Retinal pigment epithelial cell (primary cell): Measurements from ENCODE around the gene C14orf119.

ENCODE experiments used
- DNase-seq: peaks from one replicate; pipeline ENCODE4 v3.0.0-alpha.2; 2010; ENCODE audit warnings: low read depth
- H3K4me3 ChIP-seq: 2 replicates; pipeline ENCODE4 v1.5.1; 2011; ENCODE audit warnings: mild to moderate bottlenecking, low read length, control low read depth, moderate library complexity
- TF ChIP-seq, protein P1 (sequence below): conservative IDR thresholded peaks from 2 replicates; pipeline ENCODE4 v1.5.1; 2011; ENCODE audit warnings: low read depth, low read length, control low read depth, inconsistent platforms

C14orf119 gene

DNA sequence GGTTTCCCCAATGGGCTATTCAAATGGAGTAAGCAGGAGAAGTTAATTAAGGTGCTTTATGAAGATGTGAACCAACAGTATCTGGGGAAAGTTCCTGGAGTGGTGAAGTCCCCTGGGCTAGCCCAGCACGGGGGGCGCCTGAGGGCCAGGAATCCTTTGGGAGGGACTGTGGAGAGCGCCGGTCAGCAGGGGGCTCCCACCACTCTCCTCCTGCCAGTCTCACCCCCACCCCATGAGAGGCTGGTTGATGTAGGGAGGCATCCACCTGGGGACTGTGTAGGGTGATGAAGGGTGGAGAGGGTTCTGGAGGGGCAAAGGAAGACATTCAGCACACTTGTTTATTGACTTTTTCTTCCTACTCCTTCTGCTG, 19.3 kb downstream of the C14orf119 start:
- TF ChIP-seq, protein P1, sequence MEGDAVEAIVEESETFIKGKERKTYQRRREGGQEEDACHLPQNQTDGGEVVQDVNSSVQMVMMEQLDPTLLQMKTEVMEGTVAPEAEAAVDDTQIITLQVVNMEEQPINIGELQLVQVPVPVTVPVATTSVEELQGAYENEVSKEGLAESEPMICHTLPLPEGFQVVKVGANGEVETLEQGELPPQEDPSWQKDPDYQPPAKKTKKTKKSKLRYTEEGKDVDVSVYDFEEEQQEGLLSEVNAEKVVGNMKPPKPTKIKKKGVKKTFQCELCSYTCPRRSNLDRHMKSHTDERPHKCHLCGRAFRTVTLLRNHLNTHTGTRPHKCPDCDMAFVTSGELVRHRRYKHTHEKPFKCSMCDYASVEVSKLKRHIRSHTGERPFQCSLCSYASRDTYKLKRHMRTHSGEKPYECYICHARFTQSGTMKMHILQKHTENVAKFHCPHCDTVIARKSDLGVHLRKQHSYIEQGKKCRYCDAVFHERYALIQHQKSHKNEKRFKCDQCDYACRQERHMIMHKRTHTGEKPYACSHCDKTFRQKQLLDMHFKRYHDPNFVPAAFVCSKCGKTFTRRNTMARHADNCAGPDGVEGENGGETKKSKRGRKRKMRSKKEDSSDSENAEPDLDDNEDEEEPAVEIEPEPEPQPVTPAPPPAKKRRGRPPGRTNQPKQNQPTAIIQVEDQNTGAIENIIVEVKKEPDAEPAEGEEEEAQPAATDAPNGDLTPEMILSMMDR: peak; percentile 16
- no peak for DNase-seq
- H3K4me3 ChIP-seq: no peak overlapping the region

DNA sequence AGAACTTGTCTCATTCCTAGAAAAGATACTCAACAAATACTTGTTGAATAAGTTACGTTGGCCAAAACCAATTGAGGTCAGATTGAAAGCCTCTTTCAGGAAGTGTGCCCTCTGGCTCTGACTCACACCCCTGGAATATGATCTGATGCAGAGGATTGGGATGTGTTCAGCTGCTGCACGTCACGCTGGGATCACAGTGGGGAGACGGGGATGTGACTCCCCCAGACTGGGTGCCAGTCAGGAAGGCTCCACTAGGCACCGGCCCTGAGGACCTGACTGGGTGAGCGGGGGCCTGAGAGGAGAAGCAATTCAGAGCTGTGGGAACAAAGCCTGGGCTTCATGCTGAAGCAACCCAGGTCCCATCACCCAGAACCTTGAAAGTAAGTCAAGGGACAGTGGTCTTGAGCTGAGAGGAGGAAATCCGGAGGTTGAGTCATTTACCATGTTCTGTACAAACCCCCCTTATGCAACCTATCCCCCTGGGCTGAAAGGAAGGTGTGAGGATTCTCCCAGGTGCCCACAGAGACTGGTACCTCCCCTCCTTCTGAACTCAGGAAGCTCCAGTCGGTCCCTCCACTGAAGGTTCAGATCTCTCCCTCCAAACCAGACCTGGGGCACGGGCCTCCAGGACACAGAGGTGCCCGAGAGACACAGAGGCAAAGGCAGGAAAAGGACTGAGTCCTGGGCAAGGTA, 19.9 kb downstream of the C14orf119 start:
- no peak overlapping the region for H3K4me3 ChIP-seq
- peak; percentile 91 for DNase-seq
- TF ChIP-seq, protein P1: no peak

DNA sequence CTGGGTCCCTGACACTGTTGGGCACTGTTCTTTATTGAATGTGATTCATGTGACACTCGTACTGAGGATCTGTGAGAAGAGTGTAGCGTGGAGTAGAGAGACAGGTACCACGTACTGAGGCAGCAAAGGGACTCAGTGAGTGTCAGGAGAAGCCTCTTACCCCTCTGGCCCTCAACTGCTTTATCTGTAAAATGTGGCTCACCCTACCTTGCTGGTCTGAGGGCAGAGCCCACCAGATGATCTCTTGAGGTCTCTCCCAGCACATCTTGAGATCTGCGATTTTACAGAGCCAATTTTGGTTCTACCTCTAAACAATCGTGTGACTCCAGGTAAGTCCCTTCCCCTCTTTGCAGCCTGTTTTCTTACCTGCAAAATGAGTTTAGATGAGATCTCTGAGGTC, 20.6 kb downstream of the C14orf119 start:
- DNase-seq: no peak
- H3K4me3 ChIP-seq: no peak overlapping the region
- TF ChIP-seq, protein P1: no peak

DNA sequence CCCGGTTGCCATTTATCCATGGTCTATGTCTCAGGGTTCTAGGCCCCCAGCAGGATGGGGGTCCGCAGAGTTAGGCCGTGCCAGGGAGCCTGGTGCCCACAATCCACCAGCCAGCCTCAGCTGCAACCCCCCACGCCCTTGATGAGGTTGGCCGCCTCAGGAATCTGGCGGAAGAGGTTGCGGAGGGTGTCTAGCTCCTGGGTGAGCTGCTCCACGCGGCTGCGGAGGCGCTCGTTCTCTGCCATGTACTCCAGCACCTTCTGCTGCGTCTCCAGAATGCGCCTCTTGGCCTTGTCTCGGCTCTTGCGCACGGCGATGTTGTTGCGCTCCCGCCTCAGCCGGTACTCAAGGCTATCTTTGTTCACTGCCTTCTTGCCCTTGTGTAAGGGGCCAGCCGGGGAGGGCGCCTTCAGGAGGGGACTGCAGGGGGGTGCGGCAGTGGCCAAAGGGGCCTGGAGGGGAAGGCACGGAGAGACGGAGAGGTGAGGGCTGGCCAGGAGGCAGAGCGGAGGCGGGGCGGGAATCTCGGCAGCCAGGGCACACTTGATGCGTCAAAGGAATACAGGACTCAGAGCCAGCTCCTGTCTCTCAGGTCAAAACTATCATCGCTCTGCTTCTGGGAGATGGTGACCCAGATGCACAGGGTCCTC, 22.2 kb downstream of the C14orf119 start:
- TF ChIP-seq, protein P1: no peak
- no peak overlapping the region for H3K4me3 ChIP-seq

DNA sequence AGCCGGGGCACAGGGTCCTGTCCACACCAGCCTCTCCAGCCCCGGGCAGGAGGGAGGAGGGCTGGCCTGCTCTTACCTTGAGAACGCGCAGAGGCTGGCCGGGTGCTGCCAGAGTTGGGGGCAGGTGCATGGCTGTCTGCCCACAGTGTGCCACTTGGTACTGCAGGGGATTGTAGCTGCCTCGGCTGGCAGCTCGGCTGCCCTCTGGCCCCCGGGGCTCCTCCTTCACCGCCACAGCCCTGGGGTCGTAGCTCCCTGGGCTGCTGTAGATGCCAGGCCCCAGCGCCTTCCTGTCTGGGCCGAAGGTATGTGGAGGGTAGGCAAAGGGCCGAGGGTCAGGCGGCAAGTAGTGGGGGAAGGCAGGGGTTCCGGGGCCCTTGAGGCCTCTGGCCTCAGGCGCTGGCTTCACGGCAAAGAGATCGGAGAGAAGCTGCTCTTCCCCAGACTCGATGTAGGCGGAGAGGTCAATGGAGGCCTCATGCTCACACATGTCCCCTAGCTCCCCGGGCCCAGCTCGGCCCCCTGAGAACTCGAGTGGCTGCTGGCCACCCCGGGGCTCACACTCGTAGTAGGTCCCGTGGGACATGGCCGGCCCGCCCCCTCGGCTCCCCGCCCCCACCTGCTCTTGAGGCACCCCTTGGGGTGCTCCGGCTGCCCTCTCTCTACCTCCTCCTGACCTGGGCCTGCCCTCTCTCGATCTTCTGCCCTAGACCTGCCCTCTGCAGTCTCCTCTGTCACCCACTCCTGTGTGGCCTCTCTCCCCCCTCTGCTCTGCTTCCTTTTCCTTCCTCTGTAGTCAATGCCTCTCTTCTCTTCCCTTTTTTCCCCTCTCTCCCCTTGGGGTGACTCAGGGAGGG, 23.4 kb downstream of the C14orf119 start, which contains the start of gene CEBPE:
TSS of gene CEBPE (minus strand) at position 750 of the 857 bp plus-strand sequence. CDS start at position 586, 164 bp downstream.
- no peak within 1 kb of the TSS for H3K4me3 ChIP-seq
- DNase-seq: no peak
- TF ChIP-seq, protein P1: no peak

More for the DNA sequence above, 22.2 kb downstream of the C14orf119 start:
- DNase-seq: no peak

DNA sequence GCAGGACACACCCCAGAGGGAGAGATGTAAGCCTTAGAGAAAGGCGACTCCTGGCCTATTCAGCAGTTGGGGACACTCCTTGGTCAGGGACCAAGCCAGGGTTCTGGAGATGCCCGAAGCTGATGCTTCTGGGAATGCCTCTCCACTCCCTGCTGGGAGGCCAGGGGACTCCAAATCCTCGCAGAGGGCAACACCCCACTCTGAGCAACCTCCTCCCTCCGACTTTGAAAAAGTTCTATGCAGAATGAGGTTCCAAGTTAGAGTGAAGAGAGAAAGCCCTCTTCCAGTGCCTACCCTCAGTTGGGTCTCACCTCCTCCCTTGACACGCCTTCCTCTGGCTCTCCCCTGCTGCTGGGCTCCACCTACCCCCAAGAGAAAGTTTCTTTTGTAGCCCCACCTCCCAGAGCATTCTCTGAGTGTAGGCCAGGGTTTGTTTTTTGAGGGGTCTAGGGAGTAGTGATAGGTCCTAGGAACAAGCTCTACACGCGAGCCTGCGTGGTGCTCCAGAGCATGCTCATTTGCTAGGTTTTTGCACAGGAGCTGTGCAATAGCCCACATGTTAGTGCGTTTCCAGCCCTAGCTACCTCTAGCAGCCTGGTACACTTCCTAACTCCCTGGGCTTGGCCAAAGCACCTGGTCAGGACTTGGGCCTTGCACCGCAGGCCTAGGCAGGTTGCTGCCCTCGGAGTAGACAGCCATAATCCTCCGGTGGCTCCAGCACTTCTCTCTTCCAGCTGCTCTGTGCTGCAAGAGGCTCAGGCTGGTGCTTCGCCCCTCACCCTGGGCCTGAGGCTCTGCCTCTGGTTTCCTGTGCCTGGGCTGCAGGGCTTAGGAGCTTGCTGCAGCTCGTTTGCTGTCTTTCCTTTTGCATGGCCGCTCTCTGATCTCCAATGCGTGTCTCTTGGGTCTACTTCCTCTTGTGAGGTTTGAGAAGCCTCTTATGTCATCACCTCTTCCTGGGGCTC, 24.3 kb downstream of the C14orf119 start:
- H3K4me3 ChIP-seq: no peak overlapping the region
- DNase-seq: no peak
- TF ChIP-seq, protein P1: no peak
